Loucy (cell line): ENCODE results near the gene GTF2IRD1.

ENCODE experiments used
- H2AFZ ChIP-seq: fragments of 200-600 bp; sonication (generic); 2 replicates; pipeline ENCODE4 v1.6.0; 2016; ENCODE audit warnings: antibody characterized with exemption, mild to moderate bottlenecking, low read length, moderate library complexity
- H3F3A ChIP-seq: fragments of 200-600 bp; 2 replicates; pipeline ENCODE4 v1.6.0; 2016; ENCODE audit warnings: antibody characterized with exemption, low read depth, mild to moderate bottlenecking
- H3K27me3 ChIP-seq: fragments of 200-600 bp; sonication (generic); 2 replicates; pipeline ENCODE4 v1.6.1; 2014; ENCODE audit warnings: low read length, mild to moderate bottlenecking; ENCODE audit not compliant: insufficient read depth, poor library complexity, severe bottlenecking
- H3K36me3 ChIP-seq: fragments of 200-600 bp; sonication (generic); 2 replicates; pipeline ENCODE4 v1.6.1; 2016; ENCODE audit warnings: low read length; ENCODE audit not compliant: insufficient read depth
- H3K4me1 ChIP-seq: fragments of 200-600 bp; sonication (generic); 2 replicates; pipeline ENCODE4 v1.5.1; 2014; ENCODE audit warnings: low read length, mild to moderate bottlenecking; ENCODE audit not compliant: insufficient read depth, poor library complexity, severe bottlenecking
- H3K4me2 ChIP-seq: fragments of 200-600 bp; sonication (generic); 2 replicates; pipeline ENCODE4 v1.6.0; 2014; ENCODE audit warnings: antibody characterized with exemption, low read length, low read depth, mild to moderate bottlenecking; ENCODE audit not compliant: poor library complexity, severe bottlenecking
- H3K4me3 ChIP-seq: fragments of 200-600 bp; sonication (generic); 2 replicates; pipeline ENCODE4 v1.5.1; 2014; ENCODE audit warnings: low read length, mild to moderate bottlenecking, mixed read lengths; ENCODE audit not compliant: poor library complexity, severe bottlenecking
- H3K79me2 ChIP-seq: fragments of 200-600 bp; sonication (generic); 2 replicates; pipeline ENCODE4 v1.6.1; 2014; ENCODE audit warnings: low read length; ENCODE audit not compliant: insufficient read depth
- H3K9ac ChIP-seq: fragments of 200-600 bp; sonication (generic); 2 replicates; pipeline ENCODE4 v1.6.0; 2014; ENCODE audit warnings: mild to moderate bottlenecking, low read depth, low read length, moderate library complexity; ENCODE audit not compliant: poor library complexity, severe bottlenecking
- H3K9me2 ChIP-seq: fragments of 200-600 bp; sonication (generic); replicated peaks from 2 replicates; pipeline ENCODE4 v1.6.1; 2016; ENCODE audit warnings: low read depth, low read length, mixed read lengths
- H3K9me3 ChIP-seq: fragments of 200-600 bp; sonication (generic); 2 replicates; pipeline ENCODE4 v1.6.1; 2014; ENCODE audit warnings: mild to moderate bottlenecking, antibody characterized with exemption, low read length, low read depth; ENCODE audit not compliant: insufficient read depth
- H4K20me1 ChIP-seq: fragments of 200-600 bp; sonication (generic); 2 replicates; pipeline ENCODE4 v1.6.0; 2014; ENCODE audit warnings: antibody characterized with exemption, low read length, mild to moderate bottlenecking; ENCODE audit not compliant: insufficient read depth, poor library complexity, severe bottlenecking
- EZH2phosphoT487 ChIP-seq: fragments of 200-600 bp; IDR thresholded peaks from 2 replicates; pipeline ENCODE4 v1.6.1; 2018; ENCODE audit warnings: antibody characterized with exemption, mild to moderate bottlenecking, moderate library complexity, borderline replicate concordance
- TF ChIP-seq, protein P1 (sequence below): fragments of 200-600 bp; sonication (generic); conservative IDR thresholded peaks from 2 replicates; pipeline ENCODE4 v1.5.1; 2014; ENCODE audit warnings: mild to moderate bottlenecking, antibody characterized with exemption, low read length

Gene GTF2IRD1

DNA sequence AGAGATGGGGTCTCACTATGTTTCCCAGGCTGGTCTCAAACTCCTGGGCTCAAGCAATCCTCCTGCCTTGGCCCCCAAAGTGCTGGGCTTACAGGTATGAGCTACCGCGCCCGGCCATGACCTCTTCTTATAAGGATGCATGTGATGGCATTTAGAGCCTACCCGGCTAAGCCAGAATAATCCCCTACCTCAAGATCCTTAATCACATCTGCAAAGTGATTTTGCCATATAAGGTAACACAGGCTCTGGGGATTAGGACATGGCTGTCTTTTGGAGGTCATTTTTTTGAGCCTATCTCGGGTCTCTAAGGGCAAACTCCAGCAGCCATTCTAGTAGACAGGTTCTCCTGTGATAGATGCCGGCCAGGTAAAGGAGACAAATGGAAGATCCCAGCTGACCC, 39.6 kb downstream of the GTF2IRD1 start:
- no peaks in the 10 kb centered on the region for H4K20me1 ChIP-seq
- H3K36me3 ChIP-seq, result no peaks in the 10 kb centered on the region
- no peak overlapping the region for H3K9ac ChIP-seq
- no peak overlapping the region for H3K4me2 ChIP-seq
- H3K4me1 ChIP-seq, result no peaks in the 10 kb centered on the region
- H3K9me3 ChIP-seq, result no peaks in the 10 kb centered on the region
- H2AFZ ChIP-seq, result no peak overlapping the region
- H3K9me2 ChIP-seq, result no peaks in the 10 kb centered on the region
- no peaks in the 10 kb centered on the region for H3F3A ChIP-seq
- H3K4me3 ChIP-seq, result no peak overlapping the region
- H3K79me2 ChIP-seq, result no peaks in the 10 kb centered on the region
- no peak for TF ChIP-seq EZH2phosphoT487
- TF ChIP-seq, protein P1, sequence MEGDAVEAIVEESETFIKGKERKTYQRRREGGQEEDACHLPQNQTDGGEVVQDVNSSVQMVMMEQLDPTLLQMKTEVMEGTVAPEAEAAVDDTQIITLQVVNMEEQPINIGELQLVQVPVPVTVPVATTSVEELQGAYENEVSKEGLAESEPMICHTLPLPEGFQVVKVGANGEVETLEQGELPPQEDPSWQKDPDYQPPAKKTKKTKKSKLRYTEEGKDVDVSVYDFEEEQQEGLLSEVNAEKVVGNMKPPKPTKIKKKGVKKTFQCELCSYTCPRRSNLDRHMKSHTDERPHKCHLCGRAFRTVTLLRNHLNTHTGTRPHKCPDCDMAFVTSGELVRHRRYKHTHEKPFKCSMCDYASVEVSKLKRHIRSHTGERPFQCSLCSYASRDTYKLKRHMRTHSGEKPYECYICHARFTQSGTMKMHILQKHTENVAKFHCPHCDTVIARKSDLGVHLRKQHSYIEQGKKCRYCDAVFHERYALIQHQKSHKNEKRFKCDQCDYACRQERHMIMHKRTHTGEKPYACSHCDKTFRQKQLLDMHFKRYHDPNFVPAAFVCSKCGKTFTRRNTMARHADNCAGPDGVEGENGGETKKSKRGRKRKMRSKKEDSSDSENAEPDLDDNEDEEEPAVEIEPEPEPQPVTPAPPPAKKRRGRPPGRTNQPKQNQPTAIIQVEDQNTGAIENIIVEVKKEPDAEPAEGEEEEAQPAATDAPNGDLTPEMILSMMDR, result no peak
- H3K27me3 ChIP-seq, result no peaks in the 10 kb centered on the region

DNA sequence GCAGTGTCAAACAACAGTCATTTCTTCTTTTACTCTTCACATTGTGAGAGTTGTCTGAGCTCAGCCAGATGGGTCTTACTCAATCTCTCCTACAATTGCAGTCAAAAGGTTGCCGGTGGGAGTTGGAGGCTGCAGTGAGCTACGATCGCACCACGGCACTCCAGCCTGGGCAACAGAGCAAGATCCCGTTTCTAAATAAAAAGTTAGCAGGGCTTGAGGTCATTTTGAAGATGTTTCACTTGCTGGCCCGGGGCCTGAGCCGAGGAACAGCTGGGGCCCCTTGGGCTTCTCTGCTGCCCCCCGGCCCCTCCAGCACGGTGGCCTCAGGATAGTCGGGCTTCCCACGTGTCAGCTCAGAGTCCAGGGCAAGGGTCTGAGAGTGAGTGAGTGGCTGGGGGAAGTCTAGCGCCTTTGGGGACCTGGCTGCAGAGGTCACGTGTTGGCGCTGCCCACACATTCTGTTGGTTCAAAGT, 40.4 kb downstream of the GTF2IRD1 start:
- Histone ChIP-seq H3K4me1 (no peaks in the 10 kb centered on the region), H2AFZ (no peak overlapping the region), H3K9ac (no peak overlapping the region), H3K4me2 (no peak overlapping the region), H4K20me1 (no peaks in the 10 kb centered on the region), H3K36me3 (no peaks in the 10 kb centered on the region), H3K27me3 (no peaks in the 10 kb centered on the region), H3K79me2 (no peaks in the 10 kb centered on the region), H3K4me3 (no peak overlapping the region), H3F3A (no peaks in the 10 kb centered on the region), H3K9me3 (no peaks in the 10 kb centered on the region), H3K9me2 (no peaks in the 10 kb centered on the region)
- TF ChIP-seq, protein P1, result no peak

DNA sequence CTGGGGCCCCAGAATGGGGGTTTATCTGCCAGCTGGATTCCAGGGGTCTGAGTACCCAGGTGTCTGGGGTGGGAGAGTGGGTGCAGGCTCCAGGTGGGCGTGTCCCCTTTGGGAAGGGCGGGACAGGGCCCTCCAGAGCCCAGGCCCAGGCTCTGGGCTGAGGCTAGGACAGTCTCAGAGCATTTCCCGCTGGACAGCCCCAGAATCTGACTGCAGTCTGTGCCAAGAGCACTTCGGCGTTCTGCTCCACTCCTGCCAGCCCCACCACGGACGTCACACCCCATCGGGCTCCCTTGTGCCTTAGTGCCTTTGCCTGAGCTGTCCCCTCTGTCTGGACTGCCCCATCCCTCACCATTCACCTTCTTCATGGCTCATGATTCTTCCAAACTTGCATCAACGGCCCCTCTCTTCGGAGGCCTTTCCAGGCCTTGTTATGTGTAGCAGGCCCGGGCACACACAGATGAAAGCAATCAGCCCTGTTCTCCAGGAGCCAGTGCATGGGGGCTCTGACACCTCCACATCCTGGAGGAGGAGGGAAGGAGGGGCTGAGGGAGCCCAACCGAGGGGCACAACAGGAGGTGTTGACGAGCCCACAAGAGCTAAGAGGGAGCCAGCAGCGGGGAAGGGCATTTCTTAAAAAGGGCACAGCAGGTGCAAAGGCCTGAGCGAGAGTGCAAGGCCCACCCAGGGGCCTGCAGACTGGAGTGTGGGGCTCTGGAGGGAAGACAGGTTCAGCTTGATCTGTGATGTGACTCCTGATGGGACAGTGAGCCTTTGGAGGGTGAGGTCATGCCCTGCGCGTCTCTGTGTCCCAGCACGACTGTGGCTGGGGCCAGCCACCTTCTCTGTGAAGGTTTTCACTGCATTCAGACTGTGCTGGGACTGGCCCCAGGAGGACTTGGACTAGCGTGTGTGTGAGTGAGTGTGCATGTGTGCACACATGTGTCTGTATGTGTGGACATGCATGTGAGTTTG, 41.7 kb downstream of the GTF2IRD1 start:
- no peak overlapping the region for H3K4me2 ChIP-seq
- no peaks in the 10 kb centered on the region for H3K36me3 ChIP-seq
- no peaks in the 10 kb centered on the region for H3K4me1 ChIP-seq
- no peaks in the 10 kb centered on the region for H3K27me3 ChIP-seq
- no peaks in the 10 kb centered on the region for H3F3A ChIP-seq
- H3K9me3 ChIP-seq, result no peaks in the 10 kb centered on the region
- H4K20me1 ChIP-seq, result no peaks in the 10 kb centered on the region
- H3K79me2 ChIP-seq, result no peaks in the 10 kb centered on the region
- no peak overlapping the region for H3K4me3 ChIP-seq
- no peak for TF ChIP-seq EZH2phosphoT487
- TF ChIP-seq, protein P1, result no peak
- H3K9me2 ChIP-seq, result no peaks in the 10 kb centered on the region
- no peak overlapping the region for H3K9ac ChIP-seq
- H2AFZ ChIP-seq, result no peak overlapping the region
